A549 (cell line): ENCODE data around the gene ANXA6. TPM values are rescaled to one million over a fixed set of nuclear protein-coding genes. Genes with fewer than 3 reads are reported as not detected.

Experiments used
- ATAC-seq, 2 experiments: fragments of 200-7000 bp in 1 of 2; fragments of >200 bp in 1 of 2; cut with Nextera tagmentation in 1 of 2; cut with Tn5 transposase in 1 of 2; 3 replicates each; pipeline versions ENCODE4 v1.8.0 to v1.9.1; 2018 to 2020; ENCODE audit warnings: mild to moderate bottlenecking in 1 of 2, moderate library complexity in 1 of 2
- CTCF ChIA-PET: fragments of 300-600 bp; sonication (Branson Sonifier 250); formaldehyde crosslinking; extraction: SDS; loops from one replicate; lab custom pipeline; 2021; ENCODE audit warnings: antibody characterized with exemption, inconsistent platforms; lab: Yijun Ruan, JAX
- POLR2A ChIA-PET: fragments of 350-600 bp; formaldehyde crosslinking; extraction: SDS; loops from one replicate; lab custom pipeline; 2021; ENCODE audit warnings: antibody characterized with exemption, inconsistent platforms; lab: Yijun Ruan, JAX
- DNase-seq, 2 experiments: peaks; one replicate each; pipeline versions ENCODE4 v3.0.0 to v3.0.0-alpha.2; 2011 to 2016; ENCODE audit warnings: low read depth in 1 of 2, low spot score in 1 of 2
- FAIRE-seq: peaks from 2 replicates; lab custom pipeline; 2011; peaks lifted over from hg19 to GRCh38; lab: Jason Lieb, UNC
- H3K27ac ChIP-seq, 2 experiments: fragments of >200 bp; sonication (Bioruptor Twin); formaldehyde crosslinking; 3 replicates each; pipeline ENCODE4 v1.5.1; 2016 to 2017
- H3K4me1 ChIP-seq: fragments of >200 bp; sonication (Bioruptor Twin); formaldehyde crosslinking; 3 replicates; pipeline ENCODE4 v1.6.1; 2016
- H3K4me2 ChIP-seq: fragments of >200 bp; sonication (Bioruptor Twin); formaldehyde crosslinking; 3 replicates; pipeline ENCODE4 v1.6.1; 2016
- H3K4me3 ChIP-seq: fragments of >200 bp; sonication (Bioruptor Twin); formaldehyde crosslinking; 3 replicates; pipeline ENCODE4 v1.5.1; 2016
- H3K9me3 ChIP-seq: fragments of >200 bp; sonication (Bioruptor Twin); formaldehyde crosslinking; 3 replicates; pipeline ENCODE4 v1.6.1; 2016
- CBX8 ChIP-seq: fragments of 200-600 bp; sonication (generic); IDR thresholded peaks from 2 replicates; pipeline ENCODE4 v1.6.1; 2016
- CEBPB ChIP-seq, 2 experiments: fragments of >200 bp in 1 of 2; sonication (Bioruptor Twin) in 1 of 2; formaldehyde crosslinking in 1 of 2; IDR thresholded peaks; 2 replicates each; pipeline ENCODE4 v1.6.1; 2012 to 2016
- CHD4 ChIP-seq: fragments of 200-600 bp; sonication (generic); IDR thresholded peaks from 2 replicates; pipeline ENCODE4 v1.6.1; 2016; ENCODE audit warnings: antibody characterized with exemption, mild to moderate bottlenecking, borderline replicate concordance
- EHF ChIP-seq: fragments of 250-450 bp; sonication (Bioruptor Pico); IDR thresholded peaks from 2 replicates; pipeline ENCODE4 v1.5.0; 2020; ENCODE audit warnings: mild to moderate bottlenecking
- ESRRA ChIP-seq: fragments of 150-350 bp; IDR thresholded peaks from 2 replicates; pipeline ENCODE4 v1.6.1; 2014; ENCODE audit warnings: mild to moderate bottlenecking, low read length, borderline replicate concordance
- FOSB ChIP-seq: fragments of 250-450 bp; sonication (Bioruptor Pico); IDR thresholded peaks from 2 replicates; pipeline ENCODE4 v1.5.0; 2020; ENCODE audit warnings: mild to moderate bottlenecking, moderate library complexity
- HEYL ChIP-seq: fragments of 250-450 bp; sonication (Bioruptor Pico); IDR thresholded peaks from 2 replicates; pipeline ENCODE4 v1.8.0; 2021; ENCODE audit warnings: mild to moderate bottlenecking, moderate library complexity
- HOXB13 ChIP-seq: fragments of 250-450 bp; sonication (Bioruptor Pico); IDR thresholded peaks from 2 replicates; pipeline ENCODE4 v1.5.0; 2020; ENCODE audit warnings: low read depth, mild to moderate bottlenecking, moderate library complexity
- JUN ChIP-seq, 2 experiments: fragments of >200 bp; sonication (Bioruptor Twin); formaldehyde crosslinking; IDR thresholded peaks; 2 replicates in 1 of 2; 3 replicates in 1 of 2; pipeline ENCODE4 v1.6.1; 2016 to 2017
- JUNB ChIP-seq: fragments of >200 bp; sonication (Bioruptor Twin); formaldehyde crosslinking; IDR thresholded peaks from 2 replicates; pipeline ENCODE4 v1.6.1; 2016
- KDM5A ChIP-seq: fragments of 200-600 bp; sonication (generic); IDR thresholded peaks from 2 replicates; pipeline ENCODE4 v1.6.1; 2016; ENCODE audit warnings: antibody characterized with exemption, mild to moderate bottlenecking
- MAFK ChIP-seq: fragments of 450-650 bp; IDR thresholded peaks from 2 replicates; pipeline ENCODE4 v1.6.1; 2014; ENCODE audit not compliant: partially characterized antibody
- NPAS2 ChIP-seq: fragments of 250-450 bp; sonication (Bioruptor Pico); IDR thresholded peaks from 2 replicates; pipeline ENCODE4 v1.8.0; 2022; ENCODE audit warnings: mild to moderate bottlenecking, moderate library complexity, borderline replicate concordance
- PHF8 ChIP-seq: fragments of 200-600 bp; sonication (generic); IDR thresholded peaks from 2 replicates; pipeline ENCODE4 v1.6.1; 2016; ENCODE audit warnings: low read depth, mild to moderate bottlenecking, antibody characterized with exemption, moderate library complexity, borderline replicate concordance
- POLR2A ChIP-seq: IDR thresholded peaks from 2 replicates; pipeline ENCODE4 v1.6.1; 2012; ENCODE audit warnings: mild to moderate bottlenecking, low read length
- RCOR1 ChIP-seq: fragments of 150-350 bp; IDR thresholded peaks from 2 replicates; pipeline ENCODE4 v1.6.1; 2014; ENCODE audit warnings: antibody characterized with exemption, low read length, low read depth
- RFX5 ChIP-seq: fragments of 450-650 bp; IDR thresholded peaks from 2 replicates; pipeline ENCODE4 v1.7.1; 2014; ENCODE audit warnings: antibody characterized with exemption, mild to moderate bottlenecking, moderate library complexity
- RNF2 ChIP-seq: fragments of 200-600 bp; sonication (generic); IDR thresholded peaks from 2 replicates; pipeline ENCODE4 v1.6.1; 2016; ENCODE audit warnings: low read depth, mild to moderate bottlenecking, antibody characterized with exemption, moderate library complexity, borderline replicate concordance
- SREBF2 ChIP-seq: fragments of 450-650 bp; IDR thresholded peaks from 2 replicates; pipeline ENCODE4 v1.6.1; 2014; ENCODE audit warnings: mild to moderate bottlenecking, moderate library complexity
- TP53 ChIP-seq: fragments of 250-450 bp; sonication (Bioruptor Pico); IDR thresholded peaks from 2 replicates; pipeline ENCODE4 v1.5.0; 2021; ENCODE audit warnings: mild to moderate bottlenecking, moderate library complexity
- ZC3H11A ChIP-seq: fragments of 450-650 bp; IDR thresholded peaks from 2 replicates; pipeline ENCODE4 v1.6.1; 2014; ENCODE audit warnings: antibody characterized with exemption, mild to moderate bottlenecking
- ZNF302 ChIP-seq: fragments of 250-450 bp; sonication (Bioruptor Pico); IDR thresholded peaks from 2 replicates; pipeline ENCODE4 v1.9.0; 2021; ENCODE audit warnings: inconsistent platforms, mild to moderate bottlenecking, moderate library complexity
- WGBS: methylation state at CpG from one replicate; pipeline ENCODE4 v1.1.6; 2017; ENCODE audit errors: missing lambda C conversion rate; 5-methylcytosine and 5-hydroxymethylcytosine counted together
- polyA plus RNA-seq, 4 experiments: library from polyadenylated mRNA; depleted of rRNA in 3 of 4; stranded (reverse); fragments of >200 nt; fragmentation: RNase III in 1 of 4; extraction: RNeasy Plus Mini Kit Qiagen cat#74134 plus additional on column Dnase treatment in 1 of 4; gene quantifications; 2 replicates in 3 of 4; 3 replicates in 1 of 4; pipeline ENCODE4 v1.2.3, GENCODE V29; 2011 to 2017
- TF ChIP-seq, protein P1 (sequence below): fragments of >200 bp; sonication (Bioruptor Twin); formaldehyde crosslinking; IDR thresholded peaks from 3 replicates; pipeline ENCODE4 v1.5.1; 2016
- TF ChIP-seq, protein P2 (sequence below): fragments of >200 bp; sonication (Bioruptor Twin); formaldehyde crosslinking; IDR thresholded peaks from 3 replicates; pipeline ENCODE4 v1.6.1; 2016
- TF ChIP-seq, protein P3 (sequence below): fragments of >200 bp; sonication (Bioruptor Twin); formaldehyde crosslinking; IDR thresholded peaks from 2 replicates; pipeline ENCODE4 v1.6.1; 2016
- TF ChIP-seq, protein P4 (sequence below): fragments of 450-650 bp; IDR thresholded peaks from 2 replicates; pipeline ENCODE4 v1.6.1; 2014; ENCODE audit warnings: antibody characterized with exemption

The ANXA6 gene
- polyA plus RNA-seq, 2 of the 4 experiments (the other 2 are of a cell fraction) = 32.4 to 53.0 TPM

DNA sequence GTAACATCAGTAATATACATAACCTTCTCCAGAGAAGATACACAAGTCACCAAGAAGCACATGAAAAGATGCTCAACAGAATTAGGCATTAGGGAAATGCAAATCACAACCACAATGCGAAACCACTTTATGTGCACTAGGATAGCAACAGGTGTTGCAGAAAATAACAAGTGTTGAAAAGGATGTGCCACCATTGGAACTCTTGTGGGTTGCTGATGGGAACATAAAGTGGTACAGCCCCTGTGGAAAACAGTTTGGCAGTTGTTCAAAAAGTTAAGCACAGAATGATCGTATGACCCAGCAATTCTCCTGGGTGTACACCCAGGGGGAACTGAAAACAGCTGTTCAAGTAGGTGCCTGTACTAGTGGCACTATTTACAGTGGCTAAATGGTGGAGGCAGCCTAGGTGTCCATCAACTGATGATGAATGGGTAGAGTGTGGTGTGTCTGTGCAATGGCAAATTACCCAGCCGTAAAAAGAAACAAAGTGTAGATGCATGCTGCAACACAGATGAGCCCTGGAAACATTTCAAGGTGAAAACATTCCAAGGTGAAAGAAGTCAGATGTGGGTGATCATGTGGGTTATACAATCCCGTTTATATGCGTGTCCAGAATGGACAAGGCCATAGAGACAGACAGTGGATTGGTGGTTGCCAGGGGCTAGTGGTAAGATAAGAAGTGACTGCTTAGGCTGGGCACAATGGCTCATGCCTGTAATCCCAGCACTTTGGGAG lies 39.1 kb upstream of the ANXA6 start:
- ATAC-seq (no peak), DNase-seq (no peak), FAIRE-seq (no peak)
- ChIA-PET CTCF (no interaction called here), POLR2A (no interaction called here)
- WGBS = 70% methylated on average over 5 of the region's 5 CpGs
- TF ChIP-seq KDM5A (no peak), EHF (no peak), CEBPB (IDR thresholded peaks at IDR 0.05) (no peak), CHD4 (no peak), FOSB (CRISPR knock-in tag) (no peak), ESRRA (no peak), JUN (IDR thresholded peaks at IDR 0.05) (no peak), CBX8 (no peak), RNF2 (no peak), HOXB13 (CRISPR knock-in tag) (no peak), JUNB (no peak), HEYL (CRISPR knock-in tag) (no peak), PHF8 (no peak), NPAS2 (CRISPR knock-in tag) (no peak)
- TF ChIP-seq, protein P1, sequence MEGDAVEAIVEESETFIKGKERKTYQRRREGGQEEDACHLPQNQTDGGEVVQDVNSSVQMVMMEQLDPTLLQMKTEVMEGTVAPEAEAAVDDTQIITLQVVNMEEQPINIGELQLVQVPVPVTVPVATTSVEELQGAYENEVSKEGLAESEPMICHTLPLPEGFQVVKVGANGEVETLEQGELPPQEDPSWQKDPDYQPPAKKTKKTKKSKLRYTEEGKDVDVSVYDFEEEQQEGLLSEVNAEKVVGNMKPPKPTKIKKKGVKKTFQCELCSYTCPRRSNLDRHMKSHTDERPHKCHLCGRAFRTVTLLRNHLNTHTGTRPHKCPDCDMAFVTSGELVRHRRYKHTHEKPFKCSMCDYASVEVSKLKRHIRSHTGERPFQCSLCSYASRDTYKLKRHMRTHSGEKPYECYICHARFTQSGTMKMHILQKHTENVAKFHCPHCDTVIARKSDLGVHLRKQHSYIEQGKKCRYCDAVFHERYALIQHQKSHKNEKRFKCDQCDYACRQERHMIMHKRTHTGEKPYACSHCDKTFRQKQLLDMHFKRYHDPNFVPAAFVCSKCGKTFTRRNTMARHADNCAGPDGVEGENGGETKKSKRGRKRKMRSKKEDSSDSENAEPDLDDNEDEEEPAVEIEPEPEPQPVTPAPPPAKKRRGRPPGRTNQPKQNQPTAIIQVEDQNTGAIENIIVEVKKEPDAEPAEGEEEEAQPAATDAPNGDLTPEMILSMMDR = no peak
- TF ChIP-seq, protein P2, sequence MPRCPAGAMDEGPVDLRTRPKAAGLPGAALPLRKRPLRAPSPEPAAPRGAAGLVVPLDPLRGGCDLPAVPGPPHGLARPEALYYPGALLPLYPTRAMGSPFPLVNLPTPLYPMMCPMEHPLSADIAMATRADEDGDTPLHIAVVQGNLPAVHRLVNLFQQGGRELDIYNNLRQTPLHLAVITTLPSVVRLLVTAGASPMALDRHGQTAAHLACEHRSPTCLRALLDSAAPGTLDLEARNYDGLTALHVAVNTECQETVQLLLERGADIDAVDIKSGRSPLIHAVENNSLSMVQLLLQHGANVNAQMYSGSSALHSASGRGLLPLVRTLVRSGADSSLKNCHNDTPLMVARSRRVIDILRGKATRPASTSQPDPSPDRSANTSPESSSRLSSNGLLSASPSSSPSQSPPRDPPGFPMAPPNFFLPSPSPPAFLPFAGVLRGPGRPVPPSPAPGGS = no peak
- no peak overlapping the region for H3K4me2 ChIP-seq
- no peak overlapping the region for H3K27ac ChIP-seq
- no peak overlapping the region for H3K4me3 ChIP-seq
- peaks cover 9% of the 10 kb centered on the region; the same call in 2 of the 3 replicates for H3K9me3 ChIP-seq
- no peaks in the 10 kb centered on the region for H3K4me1 ChIP-seq

DNA sequence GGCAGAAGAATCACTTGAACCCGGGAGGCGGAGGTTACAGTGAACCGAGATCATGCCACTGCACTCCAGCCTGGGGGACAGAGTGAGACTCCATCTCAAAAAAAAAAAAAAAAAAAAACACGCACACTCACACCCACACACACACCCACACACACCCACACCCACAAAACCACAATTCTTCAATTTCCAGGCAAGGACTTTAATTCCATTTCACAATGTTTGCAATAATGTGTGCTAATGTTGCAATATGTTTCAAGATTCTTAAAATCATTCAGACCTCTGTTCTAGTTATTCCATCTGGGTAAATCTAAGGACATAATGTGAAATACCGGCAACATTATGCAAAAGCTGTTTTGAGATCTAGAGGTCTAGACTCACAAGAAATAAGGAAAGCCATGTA lies 38.0 kb upstream of the ANXA6 start:
- Histone ChIP-seq H3K9me3 (peaks cover 9% of the 10 kb centered on the region; the same call in 2 of the 3 replicates), H3K27ac (no peak overlapping the region)
- POLR2A ChIA-PET = no interaction called here
- no peak for ATAC-seq
- no peak for TF ChIP-seq SREBF2
- TF ChIP-seq MAFK = no peak
- TF ChIP-seq RCOR1 = no peak
- TF ChIP-seq ZC3H11A = no peak
- TF ChIP-seq, protein P3, sequence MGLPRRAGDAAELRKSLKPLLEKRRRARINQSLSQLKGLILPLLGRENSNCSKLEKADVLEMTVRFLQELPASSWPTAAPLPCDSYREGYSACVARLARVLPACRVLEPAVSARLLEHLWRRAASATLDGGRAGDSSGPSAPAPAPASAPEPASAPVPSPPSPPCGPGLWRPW = no peak
- TF ChIP-seq POLR2A = no peak
- no peak for TF ChIP-seq ZNF302
- no peak for TF ChIP-seq RFX5
- TF ChIP-seq CHD4 = no peak
- TF ChIP-seq KDM5A = no peak
- TF ChIP-seq TP53 (CRISPR knock-in tag) = no peak
- TF ChIP-seq, protein P4, sequence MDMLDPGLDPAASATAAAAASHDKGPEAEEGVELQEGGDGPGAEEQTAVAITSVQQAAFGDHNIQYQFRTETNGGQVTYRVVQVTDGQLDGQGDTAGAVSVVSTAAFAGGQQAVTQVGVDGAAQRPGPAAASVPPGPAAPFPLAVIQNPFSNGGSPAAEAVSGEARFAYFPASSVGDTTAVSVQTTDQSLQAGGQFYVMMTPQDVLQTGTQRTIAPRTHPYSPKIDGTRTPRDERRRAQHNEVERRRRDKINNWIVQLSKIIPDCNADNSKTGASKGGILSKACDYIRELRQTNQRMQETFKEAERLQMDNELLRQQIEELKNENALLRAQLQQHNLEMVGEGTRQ = no peak
- TF ChIP-seq, all 56 proteins: peak for 0
- WGBS = 58% methylated on average over 5 of the region's 5 CpGs
- no peak overlapping the region for H3K4me3 ChIP-seq
- no peak overlapping the region for H3K4me2 ChIP-seq
- FAIRE-seq = no peak
- no peak for DNase-seq
- CTCF ChIA-PET = no interaction called here
- no peaks in the 10 kb centered on the region for H3K4me1 ChIP-seq
